Neuronal stem cell (in vitro differentiated cells): Measurements from ENCODE around the gene CDX2.
A peak's percentile ranks its signal among the peaks of the same experiment; 100 is the strongest.

Experiments
- DNase-seq: peaks from one replicate; pipeline ENCODE4 v3.0.0-alpha.2; 2013; ENCODE audit warnings: low spot score
- H2AFZ ChIP-seq: one replicate; pipeline ENCODE4 v1.6.1; 2013; ENCODE audit warnings: mild to moderate bottlenecking, low read length, inconsistent platforms
- H2AK5ac ChIP-seq: 2 replicates; pipeline ENCODE4 v1.6.1; 2013; ENCODE audit warnings: low read depth, mild to moderate bottlenecking, inconsistent platforms, low read length, moderate library complexity, mixed read lengths
- H2BK120ac ChIP-seq: 2 replicates; pipeline ENCODE4 v1.6.1; 2013; ENCODE audit warnings: low read depth, mild to moderate bottlenecking, inconsistent platforms, low read length, moderate library complexity, mixed read lengths
- H2BK12ac ChIP-seq: one replicate; pipeline ENCODE4 v1.6.1; 2013; ENCODE audit warnings: low read length, inconsistent platforms
- H2BK15ac ChIP-seq: 2 replicates; pipeline ENCODE4 v1.6.1; 2013; ENCODE audit warnings: mild to moderate bottlenecking, low read length, inconsistent platforms, mixed read lengths
- H2BK5ac ChIP-seq: one replicate; pipeline ENCODE4 v1.6.1; 2013; ENCODE audit warnings: inconsistent platforms, mild to moderate bottlenecking, low read length, moderate library complexity
- H3K14ac ChIP-seq: one replicate; pipeline ENCODE4 v1.6.1; 2013; ENCODE audit warnings: low read length, inconsistent platforms
- H3K18ac ChIP-seq: 2 replicates; pipeline ENCODE4 v1.6.1; 2013; ENCODE audit warnings: low read length, inconsistent platforms
- H3K23ac ChIP-seq: 2 replicates; pipeline ENCODE4 v1.6.1; 2013; ENCODE audit warnings: low read depth, mild to moderate bottlenecking, mixed read lengths, low read length, inconsistent platforms; ENCODE audit not compliant: poor library complexity
- H3K27ac ChIP-seq: replicated peaks from 3 replicates; pipeline ENCODE4 v1.5.1; 2013; ENCODE audit warnings: low read length, inconsistent platforms
- H3K27me3 ChIP-seq, 3 experiments: 2 replicates each; pipeline ENCODE4 v1.6.1; 2013; ENCODE audit warnings: low read length in 3 of 3, mild to moderate bottlenecking in 2 of 3, inconsistent platforms in 1 of 3, low read depth in 1 of 3, mixed read lengths in 1 of 3, moderate library complexity in 1 of 3; ENCODE audit not compliant: control insufficient read depth in 3 of 3, insufficient read depth in 3 of 3
- H3K36me3 ChIP-seq, 2 donors: replicated peaks in 1 of 2; 2 replicates each; pipeline ENCODE4 v1.6.1; 2013; ENCODE audit warnings: low read length in 2 of 2; ENCODE audit not compliant: control insufficient read depth in 2 of 2, insufficient read depth in 2 of 2
- H3K4ac ChIP-seq: 2 replicates; pipeline ENCODE4 v1.6.1; 2013; ENCODE audit warnings: inconsistent platforms, mild to moderate bottlenecking, low read length, moderate library complexity
- H3K4me1 ChIP-seq, 2 donors: 1 replicate in 1 of 2; 2 replicates in 1 of 2; pipeline ENCODE4 v1.6.1; 2013; ENCODE audit warnings: low read length in 2 of 2, low read depth in 1 of 2; ENCODE audit not compliant: control insufficient read depth in 2 of 2, insufficient read depth in 1 of 2
- H3K4me2 ChIP-seq: one replicate; pipeline ENCODE4 v1.6.1; 2013; ENCODE audit warnings: mild to moderate bottlenecking, low read length, inconsistent platforms; ENCODE audit not compliant: insufficient read depth, poor library complexity, severe bottlenecking
- H3K4me3 ChIP-seq, 2 donors: 2 replicates each; pipeline ENCODE4 v1.5.1; 2013; ENCODE audit warnings: low read length in 2 of 2, mild to moderate bottlenecking in 2 of 2, inconsistent platforms in 1 of 2, moderate library complexity in 1 of 2
- H3K79me1 ChIP-seq: one replicate; pipeline ENCODE4 v1.6.1; 2013; ENCODE audit warnings: low read depth, mild to moderate bottlenecking, inconsistent platforms, low read length, moderate library complexity
- H3K9ac ChIP-seq: one replicate; pipeline ENCODE4 v1.6.1; 2013; ENCODE audit warnings: mild to moderate bottlenecking, low read depth, low read length, inconsistent platforms; ENCODE audit not compliant: poor library complexity
- H3K9me3 ChIP-seq, 2 donors: replicated peaks in 1 of 2; 2 replicates each; pipeline versions ENCODE3 to v1.6.1; 2013; ENCODE audit warnings: low read length in 2 of 2, mild to moderate bottlenecking in 2 of 2, inconsistent platforms in 1 of 2, low read depth in 1 of 2, mixed read lengths in 1 of 2, moderate library complexity in 1 of 2; ENCODE audit not compliant: control insufficient read depth in 2 of 2, insufficient read depth in 1 of 2
- H4K8ac ChIP-seq: one replicate; pipeline ENCODE4 v1.6.1; 2013; ENCODE audit warnings: low read depth, mild to moderate bottlenecking, inconsistent platforms, low read length, moderate library complexity
- H4K91ac ChIP-seq: one replicate; pipeline ENCODE4 v1.6.1; 2013; ENCODE audit warnings: low read length, low read depth, mild to moderate bottlenecking, inconsistent platforms; ENCODE audit not compliant: poor library complexity
- WGBS, 2 donors: extraction: QIAGEN DNeasy Blood & Tissue Kit; methylation state at CpG; one replicate each; pipeline ENCODE4 v1.1.7; 2013; ENCODE audit warnings: missing lambda C conversion rate in 2 of 2, mixed read lengths in 1 of 2; ENCODE audit not compliant: insufficient read length in 2 of 2, insufficient replicate concordance in 1 of 2; ENCODE audit errors: extremely low coverage in 2 of 2; 5-methylcytosine and 5-hydroxymethylcytosine counted together

Gene CDX2

DNA sequence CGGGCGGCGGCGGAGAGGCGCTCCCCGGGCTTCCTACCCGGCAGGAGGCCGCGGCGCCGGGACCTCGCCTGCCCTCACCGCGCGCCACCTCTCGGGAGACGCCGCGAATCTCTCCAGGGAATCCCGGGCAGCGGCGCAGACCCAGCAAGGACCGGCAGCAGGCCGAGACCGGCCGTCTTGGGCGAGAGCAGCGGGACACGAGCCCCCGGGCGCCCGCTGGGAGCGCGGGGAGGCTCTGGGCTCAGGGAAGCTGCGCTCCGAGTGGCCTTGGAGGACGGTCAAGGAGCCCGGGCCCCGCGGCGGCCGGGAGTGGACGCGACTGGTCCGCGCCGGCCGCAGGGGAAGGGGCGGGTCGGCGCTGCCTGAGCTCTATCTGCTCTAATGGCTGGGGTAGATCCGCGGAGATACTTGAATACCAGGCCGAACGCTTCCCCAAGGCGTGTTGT is 14.7 kb downstream of the CDX2 start:
- Histone ChIP-seq H3K4ac (no peak overlapping the region), H2BK120ac (no peak overlapping the region), H3K23ac (no peak overlapping the region), H3K9me3 (no peaks in the 10 kb centered on the region), H3K27me3 (peaks cover 18 to 77% (median 60%) of the 10 kb centered on the region in 3 experiments), H3K27ac (no peak overlapping the region), H3K14ac (no peak overlapping the region), H3K9ac (no peak overlapping the region), H3K4me2 (peak overlapping the region; percentile 98), H3K18ac (peak overlapping the region; percentile 71), H2BK15ac (no peak overlapping the region), H3K36me3 (no peaks in the 10 kb centered on the region), H3K79me1 (no peaks in the 10 kb centered on the region), H2AFZ (peak overlapping the region; percentile 99), H2AK5ac (no peak overlapping the region), H4K91ac (no peak overlapping the region), H3K4me3 (peak overlapping the region in 1 of 2 donors; percentile 57), H3K4me1 (no peaks in the 10 kb centered on the region), H2BK5ac (no peak overlapping the region), H2BK12ac (no peak overlapping the region), H4K8ac (no peak overlapping the region)
- DNase-seq, result no peak
- WGBS, 2 donors, result no CpG with 5 or more reads among the region's 56 CpGs

DNA sequence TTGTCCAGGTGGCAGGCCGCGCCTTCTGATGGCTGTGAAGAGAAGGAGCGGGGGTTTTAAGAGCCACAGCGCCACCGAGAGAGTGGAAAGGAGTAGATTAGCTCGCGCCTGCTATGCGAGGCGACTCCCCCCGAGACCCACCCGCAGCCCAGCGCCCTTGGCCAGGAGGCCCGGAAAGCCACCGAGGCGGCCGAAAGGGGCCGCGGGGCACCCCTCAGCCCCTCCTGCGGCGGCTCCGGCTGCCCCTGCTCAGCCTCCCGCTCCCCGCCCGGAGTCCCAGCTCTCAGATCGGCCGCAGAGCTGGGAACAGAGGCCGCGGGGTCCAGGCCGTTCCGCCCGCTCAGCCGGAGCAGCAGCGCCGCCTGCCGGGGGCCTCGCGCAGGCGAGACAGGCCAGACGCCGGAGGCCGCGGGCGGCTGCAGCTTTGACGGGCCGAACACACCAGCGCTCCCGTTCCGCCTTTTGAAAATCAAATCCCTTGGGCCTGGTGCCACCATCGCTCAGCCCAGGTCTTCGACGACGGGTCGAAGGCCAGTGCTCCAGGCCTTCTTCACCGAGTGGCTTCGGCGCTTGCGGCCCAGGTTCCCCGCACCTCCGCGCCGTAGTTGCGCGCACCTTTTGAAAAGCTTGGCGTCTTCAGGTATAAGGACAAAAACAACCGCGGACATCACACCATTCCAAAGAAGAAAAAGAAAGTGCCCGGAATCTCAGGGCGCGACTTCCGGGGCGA is 15.3 kb downstream of the CDX2 start:
- no peak overlapping the region for H4K8ac ChIP-seq
- no peaks in the 10 kb centered on the region for H3K79me1 ChIP-seq
- H3K18ac ChIP-seq, result peak overlapping the region; percentile 83
- H3K4ac ChIP-seq, result no peak overlapping the region
- DNase-seq, result peak; percentile 89
- H2BK5ac ChIP-seq, result no peak overlapping the region
- no peak overlapping the region for H4K91ac ChIP-seq
- H2BK120ac ChIP-seq, result no peak overlapping the region
- H2AFZ ChIP-seq, result peak overlapping the region; percentile 99
- H3K4me1 ChIP-seq, result no peaks in the 10 kb centered on the region
- H3K36me3 ChIP-seq, result no peaks in the 10 kb centered on the region
- peak overlapping the region; percentile 35 to 75 for H3K4me3 ChIP-seq
- H3K14ac ChIP-seq, result no peak overlapping the region
- H3K23ac ChIP-seq, result no peak overlapping the region
- H3K27ac ChIP-seq, result no peak overlapping the region
- H2AK5ac ChIP-seq, result no peak overlapping the region
- no peak overlapping the region for H2BK12ac ChIP-seq
- H3K27me3 ChIP-seq, result peaks cover 17 to 71% (median 55%) of the 10 kb centered on the region in 3 experiments
- H3K9me3 ChIP-seq, result no peaks in the 10 kb centered on the region
- H2BK15ac ChIP-seq, result no peak overlapping the region
- peak overlapping the region; percentile 98 for H3K4me2 ChIP-seq
- no CpG with 5 or more reads among the region's 71 CpGs for WGBS, 2 donors
- no peak overlapping the region for H3K9ac ChIP-seq

DNA sequence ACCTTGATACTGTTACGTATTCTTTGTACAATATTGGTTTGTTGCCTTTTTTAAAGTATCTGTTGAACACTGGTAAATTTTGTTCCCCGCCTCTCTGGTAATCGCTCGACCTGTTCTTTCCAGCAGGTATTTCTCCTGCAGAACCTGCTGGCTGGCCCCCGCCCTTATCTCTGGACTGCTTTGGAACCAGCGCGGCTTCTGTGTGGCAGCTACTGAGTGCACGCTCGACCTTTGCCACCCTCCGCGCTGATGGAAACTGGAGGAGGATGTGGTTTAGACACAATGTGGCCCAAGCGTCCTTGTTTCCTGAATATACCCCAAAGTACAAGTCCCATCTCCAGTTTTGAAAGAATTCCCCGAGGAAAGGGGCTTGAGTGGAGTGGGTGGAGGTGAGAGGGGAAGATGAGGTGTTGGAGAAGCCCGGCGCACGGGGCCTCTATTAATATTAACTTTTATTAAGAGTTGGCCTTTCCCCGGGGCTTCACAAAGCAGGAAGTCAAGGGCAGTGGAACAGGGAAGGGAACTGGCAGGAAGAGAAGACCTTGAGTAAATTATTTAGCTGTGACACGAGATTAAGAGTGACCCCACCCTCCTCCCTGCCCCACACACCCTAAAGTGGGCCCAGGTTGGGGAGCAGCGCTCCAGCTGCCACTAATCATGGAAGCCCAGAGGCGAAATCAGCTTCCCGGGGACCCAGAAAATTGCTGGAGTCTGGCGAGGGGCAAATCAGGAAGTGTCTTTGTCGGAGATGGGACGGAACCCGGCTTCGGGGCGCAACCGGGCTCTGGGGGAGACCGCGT is 16.0 kb downstream of the CDX2 start:
- no peak overlapping the region for H3K4ac ChIP-seq
- H3K18ac ChIP-seq, result peak overlapping the region; percentile 80
- no peak overlapping the region for H2AK5ac ChIP-seq
- peak overlapping the region; percentile 99 for H2AFZ ChIP-seq
- no peak overlapping the region for H3K23ac ChIP-seq
- H2BK12ac ChIP-seq, result no peak overlapping the region
- no peak overlapping the region for H2BK120ac ChIP-seq
- no peak overlapping the region for H2BK5ac ChIP-seq
- H4K91ac ChIP-seq, result no peak overlapping the region
- H3K9me3 ChIP-seq, result no peaks in the 10 kb centered on the region
- peak overlapping the region; percentile 98 for H3K4me2 ChIP-seq
- no CpG with 5 or more reads among the region's 30 CpGs for WGBS, 2 donors
- peaks cover 14 to 64% (median 47%) of the 10 kb centered on the region in 3 experiments for H3K27me3 ChIP-seq
- DNase-seq, result no peak
- H3K4me1 ChIP-seq, result no peaks in the 10 kb centered on the region
- no peak overlapping the region for H3K14ac ChIP-seq
- H4K8ac ChIP-seq, result no peak overlapping the region
- no peak overlapping the region for H3K27ac ChIP-seq
- no peak overlapping the region for H2BK15ac ChIP-seq
- H3K9ac ChIP-seq, result no peak overlapping the region
- H3K36me3 ChIP-seq, result no peaks in the 10 kb centered on the region
- peak overlapping the region; percentile 35 to 75 for H3K4me3 ChIP-seq
- no peaks in the 10 kb centered on the region for H3K79me1 ChIP-seq

DNA sequence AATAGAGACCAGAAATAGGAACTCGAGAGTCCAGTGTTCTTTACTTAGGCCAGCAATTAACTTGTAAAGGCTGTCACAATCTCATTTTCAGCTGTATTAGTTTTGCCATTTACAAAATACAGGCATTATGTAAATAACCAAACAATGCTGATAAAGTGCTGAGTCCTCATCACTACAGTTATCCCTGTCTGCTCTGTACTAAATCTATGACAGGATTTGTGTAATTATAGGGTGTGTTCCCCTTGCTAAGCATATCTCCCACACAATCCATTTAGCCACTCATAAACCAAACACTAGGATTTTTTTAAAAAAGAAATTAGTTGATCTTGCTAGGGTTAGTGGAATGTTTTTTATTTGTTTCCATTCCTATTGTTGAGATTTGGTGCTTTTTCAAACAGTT is 26.1 kb downstream of the CDX2 start:
- Histone ChIP-seq H3K27ac (no peak overlapping the region), H3K4ac (no peak overlapping the region), H3K79me1 (no peaks in the 10 kb centered on the region), H3K4me1 (no peaks in the 10 kb centered on the region), H2BK5ac (no peak overlapping the region), H3K23ac (no peak overlapping the region), H3K9ac (no peak overlapping the region), H4K91ac (no peak overlapping the region), H4K8ac (no peak overlapping the region), H2BK15ac (no peak overlapping the region), H2AFZ (no peak overlapping the region), H2BK120ac (no peak overlapping the region), H3K4me3 (no peak overlapping the region), H3K9me3 (peaks cover 0 to 1% of the 10 kb centered on the region in 2 donors), H3K27me3 (peaks cover 0 to 15% (median 3%) of the 10 kb centered on the region in 3 experiments), H3K14ac (no peak overlapping the region), H2BK12ac (no peak overlapping the region), H3K36me3 (no peaks in the 10 kb centered on the region), H3K18ac (no peak overlapping the region), H2AK5ac (no peak overlapping the region), H3K4me2 (no peak overlapping the region)
- WGBS, 2 donors, result no CpG with 5 or more reads among the region's 1 CpG
- DNase-seq, result no peak
